GM12878 (cell line): ENCODE results near the gene MID1. TPM values are rescaled to one million over a fixed set of nuclear protein-coding genes. Genes with fewer than 3 reads are reported as not detected.

ENCODE experiments used
- ATAC-seq: fragments of 200-7000 bp; cut with Tn5 transposase; 3 replicates; pipeline ENCODE4 v1.9.1; 2020; ENCODE audit warnings: mild to moderate bottlenecking, moderate library complexity
- BruUV-seq: library from RNA; stranded (reverse); fragments of 400-500 nt; replicated peaks from 2 replicates; lab custom pipeline; 2021; lab: Mats Ljungman, UMichigan
- CTCF ChIA-PET: fragments of 300-600 bp; sonication (Branson Sonifier 250); formaldehyde crosslinking; extraction: SDS; loops from one replicate; lab custom pipeline; 2021; ENCODE audit warnings: inconsistent platforms; lab: Yijun Ruan, JAX
- POLR2A ChIA-PET: fragments of 350-600 bp; formaldehyde crosslinking; extraction: SDS; loops from one replicate; lab custom pipeline; 2021; ENCODE audit warnings: inconsistent platforms; lab: Charles Lee
- RAD21 ChIA-PET: fragments of 300-600 bp; sonication (Branson Sonifier 250); formaldehyde crosslinking; loops from one replicate; lab custom pipeline; 2023; ENCODE audit warnings: antibody characterized with exemption; ENCODE audit not compliant: unreplicated experiment; lab: Charles Lee
- SMC1A ChIA-PET: fragments of 300-600 bp; sonication (Branson Sonifier 250); formaldehyde crosslinking; loops from one replicate; lab custom pipeline; 2023; ENCODE audit not compliant: unreplicated experiment, uncharacterized antibody; lab: Charles Lee
- DNase-seq: peaks from one replicate; pipeline ENCODE4 v3.0.0-alpha.2; 2011; ENCODE audit warnings: low read depth, low spot score
- FAIRE-seq: peaks from 3 replicates; lab custom pipeline; 2011; peaks lifted over from hg19 to GRCh38; lab: Jason Lieb, UNC
- H2AFZ ChIP-seq: 2 replicates; pipeline ENCODE4 v1.6.0; 2011; ENCODE audit warnings: low read depth, low read length, control low read depth; ENCODE audit not compliant: control insufficient read depth
- H3K27ac ChIP-seq: 2 replicates; pipeline ENCODE4 v1.5.1; 2011; ENCODE audit warnings: control low read depth; ENCODE audit not compliant: control insufficient read depth, insufficient read depth
- H3K27me3 ChIP-seq, 2 experiments: replicated peaks in 1 of 2; 2 replicates each; pipeline versions ENCODE4 v1.6.0 to v1.6.1; 2011; ENCODE audit warnings: low read length in 1 of 2; ENCODE audit not compliant: control insufficient read depth in 2 of 2, insufficient read depth in 2 of 2
- H3K36me3 ChIP-seq, 2 experiments: 2 replicates each; pipeline ENCODE4 v1.5.1; 2011; ENCODE audit warnings: low read length in 1 of 2; ENCODE audit not compliant: control insufficient read depth in 2 of 2, insufficient read depth in 2 of 2
- H3K4me1 ChIP-seq: 2 replicates; pipeline ENCODE4 v1.6.1; 2011; ENCODE audit warnings: mild to moderate bottlenecking, low read length, moderate library complexity, mixed read lengths; ENCODE audit not compliant: control insufficient read depth, insufficient read depth
- H3K4me2 ChIP-seq: 2 replicates; pipeline ENCODE4 v1.6.0; 2011; ENCODE audit warnings: control low read depth; ENCODE audit not compliant: control insufficient read depth, insufficient read depth
- H3K4me3 ChIP-seq: fragments of 200-600 bp; sonication (generic); 2 replicates; pipeline ENCODE4 v1.5.1; 2016
- H3K79me2 ChIP-seq: 2 replicates; pipeline ENCODE4 v1.6.0; 2011; ENCODE audit warnings: low read length; ENCODE audit not compliant: control insufficient read depth, insufficient read depth
- H3K9ac ChIP-seq: 2 replicates; pipeline ENCODE4 v1.8.0; 2011; ENCODE audit warnings: low read length, control low read depth, mixed read lengths; ENCODE audit not compliant: control insufficient read depth, insufficient read depth
- H3K9me3 ChIP-seq: replicated peaks from 3 replicates; pipeline ENCODE4 v1.5.1; 2011; ENCODE audit warnings: mild to moderate bottlenecking, low read length; ENCODE audit not compliant: control insufficient read depth, insufficient read depth
- H4K20me1 ChIP-seq: 2 replicates; pipeline ENCODE4 v1.6.0; 2011; ENCODE audit not compliant: control insufficient read depth, insufficient read depth
- BACH1 ChIP-seq: fragments of 450-650 bp; IDR thresholded peaks from 2 replicates; pipeline ENCODE4 v1.6.1; 2017; ENCODE audit warnings: mild to moderate bottlenecking, borderline replicate concordance
- FOS ChIP-seq: IDR thresholded peaks from 3 replicates; pipeline ENCODE4 v1.6.1; 2011; ENCODE audit warnings: borderline replicate concordance; ENCODE audit not compliant: insufficient read length; ENCODE audit errors: extremely low read depth
- HDAC2 ChIP-seq: fragments of 200-600 bp; sonication (generic); IDR thresholded peaks from 2 replicates; pipeline ENCODE4 v1.6.1; 2017
- HDAC6 ChIP-seq: fragments of 200-600 bp; sonication (generic); IDR thresholded peaks from one replicate; pipeline ENCODE4 v1.8.0; 2017; ENCODE audit warnings: antibody characterized with exemption; ENCODE audit not compliant: unreplicated experiment
- HDGF ChIP-seq: fragments of 450-650 bp; IDR thresholded peaks from 2 replicates; pipeline ENCODE4 v1.6.1; 2016; ENCODE audit warnings: antibody characterized with exemption
- IKZF1 ChIP-seq: fragments of 450-650 bp; conservative IDR thresholded peaks from 2 replicates; pipeline ENCODE4 v1.6.1; 2017; ENCODE audit warnings: antibody characterized with exemption, mild to moderate bottlenecking
- LARP7 ChIP-seq: fragments of 450-650 bp; IDR thresholded peaks from 2 replicates; pipeline ENCODE4 v1.6.1; 2017; ENCODE audit warnings: mild to moderate bottlenecking
- MTA3 ChIP-seq: IDR thresholded peaks from 2 replicates; pipeline ENCODE4 v1.6.1; 2012; ENCODE audit warnings: low read length, inconsistent platforms, borderline replicate concordance
- NR2C1 ChIP-seq: fragments of 450-650 bp; IDR thresholded peaks from 2 replicates; pipeline ENCODE4 v1.6.1; 2017; ENCODE audit warnings: antibody characterized with exemption, mild to moderate bottlenecking, moderate library complexity
- RAD21 ChIP-seq: IDR thresholded peaks from 2 replicates; pipeline ENCODE4 v1.6.1; 2011; ENCODE audit warnings: mild to moderate bottlenecking, low read depth, low read length, moderate library complexity; ENCODE audit not compliant: insufficient read depth
- RELA ChIP-seq: fragments of 450-650 bp; IDR thresholded peaks from 2 replicates; pipeline ENCODE4 v1.8.0; 2014; ENCODE audit warnings: borderline replicate concordance; ENCODE audit not compliant: partially characterized antibody
- TAF1 ChIP-seq: IDR thresholded peaks from 2 replicates; pipeline ENCODE4 v1.6.1; 2011; ENCODE audit warnings: mild to moderate bottlenecking, low read depth, low read length, borderline replicate concordance
- ZNF217 ChIP-seq: fragments of 450-650 bp; IDR thresholded peaks from 2 replicates; pipeline ENCODE4 v1.6.1; 2017; ENCODE audit warnings: antibody characterized with exemption, mild to moderate bottlenecking
- WGBS: methylation state at CpG from one replicate; pipeline ENCODE4 v1.1.6; 2016; ENCODE audit warnings: low lambda C conversion rate; ENCODE audit not compliant: insufficient replicate concordance, insufficient coverage; ENCODE audit errors: missing lambda C conversion rate; 5-methylcytosine and 5-hydroxymethylcytosine counted together
- in situ Hi-C: fragments of 300-500 bp; cut with MboI; formaldehyde crosslinking; loops from 9 replicates; pipeline ENCODE4 v1.14.3; 2018; ENCODE audit warnings: mixed read lengths
- intact Hi-C: fragments of 100-400 bp; cut with micrococcal nuclease; formaldehyde crosslinking; loops from one replicate; pipeline ENCODE4 v1.14.2; 2022; ENCODE audit not compliant: unreplicated experiment
- polyA plus RNA-seq, 11 experiments: library from polyadenylated mRNA; depleted of rRNA in 4 of 11; unstranded in 6 of 11; stranded (reverse) in 5 of 11; fragments of >200 nt; fragmentation: Nextera tagmentation in 4 of 11; fragmentation: Illumina TruSeq in 1 of 11; extraction: Ambion mirVana in 4 of 11; extraction: Trizol in 1 of 11; gene quantifications; 1 replicate in 1 of 11; 2 replicates in 10 of 11; pipeline versions ENCODE4 v1.2.1 to v1.2.3, GENCODE V29; 2011 to 2016; ENCODE audit warnings: inconsistent platforms in 2 of 11, missing spikeins in 2 of 11, low read depth in 1 of 11
- total RNA-seq, 4 experiments: library from RNA; depleted of rRNA in 3 of 4; stranded (reverse); fragments of >200 nt in 3 of 4; fragmentation: Illumina TruSeq in 1 of 4; extraction: Trizol in 1 of 4; gene quantifications; 2 replicates each; pipeline versions ENCODE4 v1.2.1 to v1.2.3, GENCODE V29; 2013 to 2021
- TF ChIP-seq, protein P1 (sequence below), 3 experiments: IDR thresholded peaks in 2 of 3; conservative IDR thresholded peaks in 1 of 3; 2 replicates each; pipeline ENCODE4 v1.5.1; 2011; ENCODE audit warnings: low read depth in 3 of 3, low read length in 3 of 3, mild to moderate bottlenecking in 3 of 3, control low read depth in 2 of 3, moderate library complexity in 2 of 3, inconsistent platforms in 1 of 3, mixed read lengths in 1 of 3; ENCODE audit not compliant: control insufficient read depth in 2 of 3, insufficient read depth in 1 of 3; ENCODE audit errors: extremely low read depth in 1 of 3
- TF ChIP-seq, protein P2 (sequence below): IDR thresholded peaks from 2 replicates; pipeline ENCODE4 v1.6.1; 2012; ENCODE audit warnings: low read depth, low read length, improper control_type of control experiment
- TF ChIP-seq, protein P3 (sequence below): fragments of 450-650 bp; IDR thresholded peaks from 2 replicates; pipeline ENCODE4 v1.6.1; 2017; ENCODE audit warnings: mild to moderate bottlenecking, low read depth, inconsistent platforms; ENCODE audit not compliant: poor library complexity, severe bottlenecking

The MID1 gene
- total and polyA plus RNA-seq, 10 of the 15 experiments (the other 5 are each of a cell fraction or from before 2014, with no cell fraction given): 0.04 to 0.51 (median 0.14) TPM; not detected in 1

DNA sequence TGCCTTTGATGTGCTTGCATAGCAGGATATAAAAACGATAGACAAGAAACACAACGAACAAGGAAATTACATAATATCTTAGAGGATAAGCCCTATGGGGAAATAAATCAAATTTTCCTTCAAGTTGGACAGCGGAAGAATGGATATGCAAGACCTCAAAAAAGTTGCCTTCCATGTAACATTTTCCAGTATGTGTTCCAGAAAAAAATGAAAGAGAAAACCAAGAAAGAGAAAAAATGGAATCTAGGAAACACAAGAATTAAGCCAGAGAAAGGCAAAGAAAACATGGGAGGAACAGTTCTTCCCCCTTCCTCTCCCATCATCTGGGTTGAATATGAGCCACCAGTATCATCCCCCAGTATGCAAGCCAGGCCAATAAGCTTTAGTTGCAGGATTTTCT lies 34.6 kb upstream of the MID1 start:
- in situ Hi-C loops: no loop called here
- Histone ChIP-seq H4K20me1 (no peaks in the 10 kb centered on the region), H3K4me2 (no peak overlapping the region), H3K4me1 (no peaks in the 10 kb centered on the region), H3K4me3 (no peak overlapping the region), H3K79me2 (no peaks in the 10 kb centered on the region), H3K27ac (no peak overlapping the region), H2AFZ (no peak overlapping the region), H3K36me3 (no peaks in the 10 kb centered on the region), H3K9ac (no peak overlapping the region), H3K9me3 (no peaks in the 10 kb centered on the region), H3K27me3 (no peaks in the 10 kb centered on the region)
- RAD21 ChIA-PET: no interaction called here
- SMC1A ChIA-PET: no interaction called here
- FAIRE-seq: no peak
- TF ChIP-seq ZNF217 (no peak), LARP7 (no peak), BACH1 (no peak), FOS (no peak), HDAC6 (no peak), RAD21 (no peak), MTA3 (no peak), RELA (no peak)
- intact Hi-C loops: no loop called here
- CTCF ChIA-PET: no interaction called here
- DNase-seq: no peak
- no peak for ATAC-seq
- POLR2A ChIA-PET: no interaction called here
- BruUV-seq: no TSS peak
- 32% methylated on average over 3 of the region's 3 CpGs for WGBS

DNA sequence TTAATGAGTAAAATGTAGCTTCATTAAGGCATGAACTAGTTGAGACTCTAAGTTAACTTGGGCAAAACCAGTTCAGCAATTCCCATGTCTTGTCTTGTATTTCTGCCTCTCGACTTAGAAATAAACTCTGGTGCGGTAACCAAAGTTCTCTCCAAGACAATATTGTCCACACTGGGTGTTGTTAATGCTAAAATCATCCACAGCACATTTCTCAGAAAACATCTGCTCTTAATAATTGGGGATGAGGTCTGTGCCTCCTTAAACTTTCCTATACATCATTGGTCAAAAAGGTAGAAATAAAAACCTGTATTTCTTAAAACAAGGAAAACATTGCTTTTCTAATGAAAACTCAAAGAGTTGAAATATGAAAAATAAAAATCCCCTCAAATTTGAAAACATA lies 32.9 kb upstream of the MID1 start:
- H3K4me2 ChIP-seq: no peak overlapping the region
- DNase-seq: no peak
- POLR2A ChIA-PET: no interaction called here
- no peaks in the 10 kb centered on the region for H3K9me3 ChIP-seq
- CTCF ChIA-PET: no interaction called here
- no peak overlapping the region for H3K9ac ChIP-seq
- no TSS peak for BruUV-seq
- intact Hi-C loops: no loop called here
- H3K27me3 ChIP-seq: no peaks in the 10 kb centered on the region
- 0% methylated on average over 2 of the region's 2 CpGs for WGBS
- in situ Hi-C loops: no loop called here
- no peak overlapping the region for H3K27ac ChIP-seq
- RAD21 ChIA-PET: no interaction called here
- ATAC-seq: no peak
- H3K36me3 ChIP-seq: no peaks in the 10 kb centered on the region
- no peaks in the 10 kb centered on the region for H3K4me1 ChIP-seq
- H4K20me1 ChIP-seq: no peaks in the 10 kb centered on the region
- no peak overlapping the region for H3K4me3 ChIP-seq
- no peaks in the 10 kb centered on the region for H3K79me2 ChIP-seq
- SMC1A ChIA-PET: no interaction called here
- no peak for FAIRE-seq
- H2AFZ ChIP-seq: no peak overlapping the region
- TF ChIP-seq, protein P1, sequence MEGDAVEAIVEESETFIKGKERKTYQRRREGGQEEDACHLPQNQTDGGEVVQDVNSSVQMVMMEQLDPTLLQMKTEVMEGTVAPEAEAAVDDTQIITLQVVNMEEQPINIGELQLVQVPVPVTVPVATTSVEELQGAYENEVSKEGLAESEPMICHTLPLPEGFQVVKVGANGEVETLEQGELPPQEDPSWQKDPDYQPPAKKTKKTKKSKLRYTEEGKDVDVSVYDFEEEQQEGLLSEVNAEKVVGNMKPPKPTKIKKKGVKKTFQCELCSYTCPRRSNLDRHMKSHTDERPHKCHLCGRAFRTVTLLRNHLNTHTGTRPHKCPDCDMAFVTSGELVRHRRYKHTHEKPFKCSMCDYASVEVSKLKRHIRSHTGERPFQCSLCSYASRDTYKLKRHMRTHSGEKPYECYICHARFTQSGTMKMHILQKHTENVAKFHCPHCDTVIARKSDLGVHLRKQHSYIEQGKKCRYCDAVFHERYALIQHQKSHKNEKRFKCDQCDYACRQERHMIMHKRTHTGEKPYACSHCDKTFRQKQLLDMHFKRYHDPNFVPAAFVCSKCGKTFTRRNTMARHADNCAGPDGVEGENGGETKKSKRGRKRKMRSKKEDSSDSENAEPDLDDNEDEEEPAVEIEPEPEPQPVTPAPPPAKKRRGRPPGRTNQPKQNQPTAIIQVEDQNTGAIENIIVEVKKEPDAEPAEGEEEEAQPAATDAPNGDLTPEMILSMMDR (IDR thresholded peaks at IDR 0.05 in 2 of 3, conservative IDR thresholded peaks at IDR 0.05 in 1 of 3; ENCODE audit: control insufficient read depth in 2 of 3, extremely low read depth in 1 of 3, insufficient read depth in 1 of 3, low read depth in 3 of 3, low read length in 3 of 3): no peak
- no peak for TF ChIP-seq IKZF1
- TF ChIP-seq, protein P2, sequence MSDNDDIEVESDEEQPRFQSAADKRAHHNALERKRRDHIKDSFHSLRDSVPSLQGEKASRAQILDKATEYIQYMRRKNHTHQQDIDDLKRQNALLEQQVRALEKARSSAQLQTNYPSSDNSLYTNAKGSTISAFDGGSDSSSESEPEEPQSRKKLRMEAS: no peak
- no peak for TF ChIP-seq HDGF
- TF ChIP-seq TAF1: no peak
- TF ChIP-seq HDAC2: no peak
- TF ChIP-seq, protein P3, sequence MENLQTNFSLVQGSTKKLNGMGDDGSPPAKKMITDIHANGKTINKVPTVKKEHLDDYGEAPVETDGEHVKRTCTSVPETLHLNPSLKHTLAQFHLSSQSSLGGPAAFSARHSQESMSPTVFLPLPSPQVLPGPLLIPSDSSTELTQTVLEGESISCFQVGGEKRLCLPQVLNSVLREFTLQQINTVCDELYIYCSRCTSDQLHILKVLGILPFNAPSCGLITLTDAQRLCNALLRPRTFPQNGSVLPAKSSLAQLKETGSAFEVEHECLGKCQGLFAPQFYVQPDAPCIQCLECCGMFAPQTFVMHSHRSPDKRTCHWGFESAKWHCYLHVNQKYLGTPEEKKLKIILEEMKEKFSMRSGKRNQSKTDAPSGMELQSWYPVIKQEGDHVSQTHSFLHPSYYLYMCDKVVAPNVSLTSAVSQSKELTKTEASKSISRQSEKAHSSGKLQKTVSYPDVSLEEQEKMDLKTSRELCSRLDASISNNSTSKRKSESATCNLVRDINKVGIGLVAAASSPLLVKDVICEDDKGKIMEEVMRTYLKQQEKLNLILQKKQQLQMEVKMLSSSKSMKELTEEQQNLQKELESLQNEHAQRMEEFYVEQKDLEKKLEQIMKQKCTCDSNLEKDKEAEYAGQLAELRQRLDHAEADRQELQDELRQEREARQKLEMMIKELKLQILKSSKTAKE: no peak
- no peak for TF ChIP-seq NR2C1
